H1 (cell line): ENCODE results near the gene NEDD4L.

ENCODE experiments used
- ATF3 ChIP-seq: IDR thresholded peaks from 2 replicates; pipeline ENCODE4 v1.6.1; 2011; ENCODE audit warnings: low read depth, mild to moderate bottlenecking, low read length; ENCODE audit not compliant: insufficient read depth
- CEBPB ChIP-seq: IDR thresholded peaks from 2 replicates; pipeline ENCODE4 v1.6.1; 2012; ENCODE audit warnings: low read depth, low read length
- CTCF ChIP-seq, 3 experiments: IDR thresholded peaks; 1 replicate in 2 of 3; 2 replicates in 1 of 3; pipeline versions ENCODE4 v1.5.1 to v1.6.1; 2011; ENCODE audit warnings: low read length in 3 of 3, mild to moderate bottlenecking in 3 of 3, inconsistent platforms in 2 of 3, low read depth in 1 of 3, moderate library complexity in 1 of 3; ENCODE audit not compliant: insufficient read depth in 1 of 3; ENCODE audit errors: control extremely low read depth in 1 of 3
- EP300 ChIP-seq, 2 experiments: IDR thresholded peaks; 1 replicate in 1 of 2; 2 replicates in 1 of 2; pipeline ENCODE4 v1.6.1; 2011 to 2012; ENCODE audit warnings: low read depth in 2 of 2, low read length in 2 of 2, mild to moderate bottlenecking in 2 of 2, borderline replicate concordance in 1 of 2, inconsistent platforms in 1 of 2, moderate library complexity in 1 of 2
- EZH2 ChIP-seq: fragments of 200-600 bp; sonication (generic); IDR thresholded peaks from 2 replicates; pipeline ENCODE4 v1.7.1; 2012; ENCODE audit warnings: low read depth, mild to moderate bottlenecking, moderate library complexity, low read length, inconsistent platforms; ENCODE audit not compliant: severe bottlenecking
- POLR2AphosphoS5 ChIP-seq: IDR thresholded peaks from 2 replicates; pipeline ENCODE4 v1.6.1; 2011; ENCODE audit warnings: low read depth, low read length
- YY1 ChIP-seq: IDR thresholded peaks from 2 replicates; pipeline ENCODE4 v1.6.1; 2011; ENCODE audit warnings: low read depth, mild to moderate bottlenecking, low read length

GRCh38 chr18:58201733-58202730 is 158.0 kb downstream of the NEDD4L start:
- TF ChIP-seq ATF3, result no peak
- no peak for TF ChIP-seq EP300 (IDR thresholded peaks at IDR 0.05; ENCODE audit: borderline replicate concordance in 1 of 2, low read depth in 2 of 2, low read length in 2 of 2)
- no peak for TF ChIP-seq CTCF (IDR thresholded peaks at IDR 0.05; ENCODE audit: control extremely low read depth in 1 of 3, insufficient read depth in 1 of 3, low read depth in 1 of 3, low read length in 3 of 3)
- TF ChIP-seq CEBPB, result no peak
- no peak for TF ChIP-seq EZH2
- TF ChIP-seq POLR2AphosphoS5, result no peak
- no peak for TF ChIP-seq YY1
